HCT116 (cell line): ENCODE measurements around the gene PPP1R12B.

Experiments used
- CTCF ChIP-seq, 3 experiments: fragments of 200-600 bp in 1 of 3; sonication (generic) in 1 of 3; IDR thresholded peaks in 2 of 3; conservative IDR thresholded peaks in 1 of 3; 2 replicates each; pipeline ENCODE4 v1.5.1; 2012 to 2017; ENCODE audit warnings: low read depth in 2 of 3, low read length in 2 of 3, antibody characterized with exemption in 1 of 3, borderline replicate concordance in 1 of 3, control low read depth in 1 of 3, mild to moderate bottlenecking in 1 of 3, mixed read lengths in 1 of 3, mixed run types in 1 of 3, moderate library complexity in 1 of 3; ENCODE audit not compliant: insufficient read depth in 1 of 3
- MAX ChIP-seq: IDR thresholded peaks from 2 replicates; pipeline ENCODE4 v1.6.1; 2012
- POLR2A ChIP-seq: IDR thresholded peaks from 2 replicates; pipeline ENCODE4 v1.7.0; 2011; ENCODE audit warnings: borderline replicate concordance; ENCODE audit not compliant: insufficient read depth, insufficient read length; ENCODE audit errors: extremely low read depth
- ZFX ChIP-seq: fragments of 450-650 bp; IDR thresholded peaks from 2 replicates; pipeline ENCODE4 v1.6.1; 2017
- ZNF274 ChIP-seq: fragments of 200-500 bp; sonication (Bioruptor generic); IDR thresholded peaks from 2 replicates; pipeline ENCODE4 v1.6.1; 2014; ENCODE audit warnings: mild to moderate bottlenecking, low read depth, low read length, inconsistent platforms

GRCh38 chr1:202317941-202318925 lies 30.3 kb upstream of the PPP1R12B start:
- no peak for TF ChIP-seq CTCF (IDR thresholded peaks at IDR 0.05 in 2 of 3, conservative IDR thresholded peaks at IDR 0.05 in 1 of 3; ENCODE audit: borderline replicate concordance in 1 of 3, insufficient read depth in 1 of 3, low read depth in 2 of 3, low read length in 2 of 3)
- no peak for TF ChIP-seq POLR2A
- no peak for TF ChIP-seq MAX
- no peak for TF ChIP-seq ZNF274
- no peak for TF ChIP-seq ZFX
